ENCODE measurements around the gene STX8.

Gene STX8

DNA sequence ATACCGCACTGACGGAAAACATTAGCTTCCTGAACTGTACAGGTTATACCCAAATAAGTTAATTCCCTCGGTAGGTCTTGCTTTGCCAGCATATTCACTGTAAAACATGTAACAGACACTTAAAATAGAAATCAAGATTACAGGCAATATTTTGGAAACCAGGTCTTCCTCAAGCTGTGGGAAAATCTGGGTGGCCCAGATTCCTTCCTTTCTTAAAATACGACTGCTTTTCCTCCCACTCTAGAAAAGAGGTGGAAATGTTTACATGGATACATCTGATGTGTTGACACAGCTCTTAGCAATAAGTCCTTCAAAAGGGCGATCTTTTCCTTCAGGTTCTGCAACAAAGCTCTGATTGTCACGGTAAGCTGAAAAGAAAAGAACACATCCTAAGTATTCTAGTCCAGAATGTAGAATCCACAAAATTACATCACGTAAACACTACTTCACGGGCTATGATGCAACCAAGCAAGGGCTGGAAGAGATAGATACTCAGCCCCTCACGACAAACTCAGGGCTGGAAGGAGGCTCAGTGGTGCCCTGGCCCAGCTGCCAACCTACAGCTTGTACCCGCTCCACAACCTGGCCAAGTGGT lies 18.4 kb downstream of the STX8 start:
- no peak for DNase-seq (ENCODE audit: low read depth in 4 of 4, low spot score in 1 of 4)

DNA sequence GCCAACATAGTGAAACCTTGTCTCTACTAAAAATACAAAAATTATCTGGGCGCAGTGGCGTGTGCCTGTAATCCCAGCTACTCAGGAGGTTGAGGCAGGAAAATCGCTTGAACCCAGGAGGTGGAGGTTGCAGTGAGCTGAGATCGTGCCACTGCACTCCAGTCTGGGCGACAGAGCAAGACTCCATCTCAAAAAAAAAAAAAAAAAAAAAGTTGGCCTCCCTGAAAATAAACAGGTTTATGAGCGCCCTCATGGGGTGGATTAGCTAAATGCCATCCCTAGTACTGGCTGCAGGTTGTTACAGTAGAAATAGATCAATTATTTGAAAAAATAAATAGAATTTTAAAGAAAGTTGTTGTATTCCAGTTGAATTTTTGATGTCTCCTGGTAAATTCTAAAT lies 20.9 kb downstream of the STX8 start:
- DNase-seq (ENCODE audit: low read depth in 4 of 4, low spot score in 1 of 4), result peak in 1 of 4 experiments; percentile 28

DNA sequence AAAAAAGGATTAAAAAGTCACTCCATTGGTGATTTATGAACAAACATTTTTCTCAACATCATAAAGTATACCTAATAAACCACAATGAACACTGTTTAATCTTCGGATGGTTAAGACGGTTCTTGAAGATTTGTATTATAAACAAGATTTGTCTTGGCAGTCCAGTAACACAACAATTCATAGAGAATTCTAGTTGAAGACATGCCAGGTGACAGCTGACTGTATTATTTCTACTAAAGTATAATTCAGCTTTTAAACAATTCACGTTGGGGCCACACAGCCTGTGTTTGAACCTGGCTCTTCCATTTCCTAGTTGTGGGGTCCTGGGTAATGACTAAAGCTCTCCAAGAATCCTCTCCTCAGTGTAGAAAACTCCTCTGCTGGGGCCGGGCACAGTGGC lies 22.0 kb downstream of the STX8 start:
- no peak for DNase-seq (ENCODE audit: low read depth in 4 of 4, low spot score in 1 of 4)

GRCh38 chr17:9553181-9553580 lies 22.4 kb downstream of the STX8 start:
- DNase-seq (ENCODE audit: low read depth in 4 of 4, low spot score in 1 of 4), result no peak

DNA sequence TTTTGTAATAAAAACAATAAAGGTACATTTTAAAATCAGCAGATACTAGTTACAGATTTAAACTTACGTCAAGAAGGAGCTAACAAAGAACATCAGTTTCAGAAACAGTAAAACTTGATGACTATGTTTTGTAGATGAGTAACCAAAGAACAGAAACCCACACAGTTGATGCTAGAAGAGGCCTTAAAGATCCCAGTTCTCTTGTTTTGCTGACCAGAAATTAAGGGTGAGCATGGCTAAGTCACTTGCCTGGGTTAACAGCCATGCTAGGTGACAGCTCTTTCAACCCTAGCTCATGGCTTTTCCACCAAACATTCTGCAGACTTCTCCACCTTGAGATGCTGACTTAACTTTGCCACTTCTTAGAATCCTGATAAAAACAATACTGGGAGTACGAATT lies 26.4 kb downstream of the STX8 start:
- DNase-seq (ENCODE audit: low read depth in 4 of 4, low spot score in 1 of 4), result no peak

DNA sequence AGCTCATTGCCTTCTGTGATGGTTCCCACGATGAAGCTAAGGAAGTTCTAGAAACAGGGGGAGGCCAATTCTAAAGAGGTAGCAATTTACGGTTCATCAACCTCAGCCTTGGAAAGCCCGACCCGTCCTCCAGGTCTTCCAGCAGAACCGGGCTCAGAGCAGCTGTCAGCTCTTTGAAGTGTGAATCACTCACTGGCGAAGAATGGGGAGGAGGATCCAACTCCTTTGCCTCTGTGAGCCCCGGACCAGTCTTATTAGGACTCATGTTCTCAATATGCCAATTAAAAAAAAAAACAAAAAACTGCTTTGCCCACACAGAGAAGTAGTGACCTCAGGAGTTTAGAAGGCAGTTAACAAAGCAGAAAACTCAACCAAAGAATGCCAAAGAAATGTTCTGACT lies 31.4 kb downstream of the STX8 start:
- no peak for DNase-seq (ENCODE audit: low read depth in 4 of 4, low spot score in 1 of 4)

- DNase-seq (ENCODE audit: low read depth in 4 of 4, low spot score in 1 of 4), result no peak
Measured at GRCh38 chr17:9541718-9542117, 33.9 kb downstream of the STX8 start.

DNA sequence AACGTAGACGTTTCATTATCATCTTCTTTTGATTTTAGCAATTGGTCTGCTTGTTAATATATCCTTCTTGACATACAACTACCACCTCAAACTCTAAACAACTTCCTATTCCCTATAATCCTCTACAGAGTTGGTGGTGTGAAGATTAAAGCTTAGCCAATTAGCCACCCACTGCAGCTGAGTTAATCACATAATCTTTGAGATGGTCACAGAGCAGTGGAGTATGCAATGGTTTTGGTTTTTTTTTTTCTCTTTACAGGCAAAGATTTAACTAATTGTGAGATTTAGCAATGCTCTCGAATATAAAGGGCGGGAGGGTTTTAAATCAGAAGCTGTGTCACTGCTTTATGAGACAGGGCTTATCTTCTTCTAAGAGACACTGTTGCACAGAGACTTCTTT lies 37.0 kb downstream of the STX8 start:
- DNase-seq (ENCODE audit: low read depth in 4 of 4, low spot score in 1 of 4), result no peak

- DNase-seq (ENCODE audit: low read depth in 4 of 4, low spot score in 1 of 4), result no peak
Measured at GRCh38 chr17:9537177-9537776, 38.3 kb downstream of the STX8 start.

DNA sequence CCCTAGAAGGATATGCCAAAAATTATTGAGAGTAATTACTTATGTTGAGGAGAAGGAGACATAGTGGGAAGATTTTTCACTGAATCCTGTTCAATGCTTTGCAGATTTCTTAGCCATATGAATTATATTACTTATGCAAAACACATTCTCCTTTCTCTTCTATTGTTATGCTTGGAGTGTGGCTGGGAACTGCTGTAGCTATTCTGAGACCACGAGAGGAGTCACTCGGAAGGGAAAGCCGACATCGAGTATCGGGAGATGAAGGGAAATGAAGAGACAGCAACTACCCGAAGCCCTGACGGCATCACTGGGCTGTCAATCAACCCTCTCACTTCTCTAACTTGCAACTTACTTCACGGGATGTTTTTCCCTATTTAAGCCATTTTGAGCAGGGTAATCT lies 39.6 kb downstream of the STX8 start:
- no peak for DNase-seq (ENCODE audit: low read depth in 4 of 4, low spot score in 1 of 4)

- DNase-seq (ENCODE audit: low read depth in 4 of 4, low spot score in 1 of 4), result no peak
Measured at GRCh38 chr17:9533441-9533840, 42.2 kb downstream of the STX8 start.

GRCh38 chr17:9532715-9533114 lies 42.9 kb downstream of the STX8 start:
- no peak for DNase-seq (ENCODE audit: low read depth in 4 of 4, low spot score in 1 of 4)

DNA sequence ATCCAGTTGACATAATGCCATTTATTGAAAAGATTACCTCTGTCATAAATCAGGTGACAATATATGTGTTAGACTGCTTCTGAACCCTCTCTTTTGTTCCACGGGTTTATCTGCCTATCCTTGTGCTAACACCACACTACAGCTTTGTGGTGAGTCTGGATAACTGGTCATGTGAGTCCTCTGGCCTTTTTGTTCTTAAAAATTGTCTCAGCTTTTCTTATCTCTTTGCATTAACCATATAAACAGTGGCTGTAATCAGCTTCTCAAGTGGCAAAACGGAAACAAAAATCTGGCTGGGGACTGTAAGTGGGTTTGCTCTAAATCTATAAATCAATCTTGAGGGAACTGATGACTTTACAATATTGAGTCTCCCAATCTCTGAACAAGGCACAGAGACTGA lies 44.6 kb downstream of the STX8 start:
- DNase-seq (ENCODE audit: low read depth in 4 of 4, low spot score in 1 of 4), result no peak

DNA sequence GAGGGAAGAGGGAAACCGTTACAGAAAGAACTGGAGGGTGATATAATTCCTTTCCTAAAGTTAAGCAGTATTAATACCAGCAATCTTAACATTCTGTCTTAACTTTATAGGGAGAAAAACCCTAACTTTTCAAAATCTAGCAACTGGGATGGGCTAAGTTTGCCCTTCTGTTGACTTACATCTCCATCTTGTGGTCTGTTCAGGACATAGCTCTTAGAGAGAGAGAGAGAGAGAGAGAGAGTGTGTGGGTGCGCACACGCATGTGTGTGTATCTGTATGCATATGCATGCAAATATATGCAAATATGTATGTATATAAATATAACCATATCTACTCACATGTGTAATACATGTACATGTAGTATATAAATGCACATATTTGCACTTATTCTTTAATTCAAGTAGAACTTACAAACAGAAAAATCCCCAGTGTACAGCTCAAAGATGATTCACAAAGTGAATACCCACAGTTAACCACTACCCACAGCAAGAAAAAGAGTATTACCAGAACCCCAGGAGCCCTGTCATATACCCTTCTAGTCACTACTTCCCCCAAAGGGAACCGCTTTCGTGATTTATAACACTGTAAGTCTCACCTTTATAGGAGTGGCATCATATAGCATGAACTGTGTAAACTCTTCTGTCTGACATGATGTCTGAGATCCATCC lies 46.5 kb downstream of the STX8 start:
- no peak for DNase-seq (ENCODE audit: low read depth in 4 of 4, low spot score in 1 of 4)

DNA sequence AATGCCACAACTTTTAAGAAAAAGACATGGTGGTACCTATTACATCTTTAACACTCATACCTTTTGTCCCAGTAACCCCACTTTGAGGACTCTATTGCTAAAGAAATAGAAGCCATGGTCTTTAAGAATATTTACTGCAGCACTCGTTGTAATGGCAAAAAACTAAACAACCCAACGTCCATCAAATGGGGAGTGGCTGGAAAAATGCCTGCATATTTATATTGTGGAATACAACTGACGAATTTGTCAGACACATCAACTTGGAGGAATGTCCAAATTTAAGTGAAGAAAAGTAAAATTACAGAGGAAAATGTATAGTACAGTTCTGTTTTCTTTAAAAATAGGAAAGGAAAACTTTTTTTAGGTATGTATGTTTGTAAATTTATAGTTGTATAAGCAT lies 47.8 kb downstream of the STX8 start:
- no peak for DNase-seq (ENCODE audit: low read depth in 4 of 4, low spot score in 1 of 4)

- DNase-seq (ENCODE audit: low read depth in 4 of 4, low spot score in 1 of 4), result no peak
Measured at GRCh38 chr17:9522074-9522473, 53.5 kb downstream of the STX8 start.

GRCh38 chr17:9521062-9521461 lies 54.6 kb downstream of the STX8 start:
- DNase-seq (ENCODE audit: low read depth in 4 of 4, low spot score in 1 of 4), result no peak

DNA sequence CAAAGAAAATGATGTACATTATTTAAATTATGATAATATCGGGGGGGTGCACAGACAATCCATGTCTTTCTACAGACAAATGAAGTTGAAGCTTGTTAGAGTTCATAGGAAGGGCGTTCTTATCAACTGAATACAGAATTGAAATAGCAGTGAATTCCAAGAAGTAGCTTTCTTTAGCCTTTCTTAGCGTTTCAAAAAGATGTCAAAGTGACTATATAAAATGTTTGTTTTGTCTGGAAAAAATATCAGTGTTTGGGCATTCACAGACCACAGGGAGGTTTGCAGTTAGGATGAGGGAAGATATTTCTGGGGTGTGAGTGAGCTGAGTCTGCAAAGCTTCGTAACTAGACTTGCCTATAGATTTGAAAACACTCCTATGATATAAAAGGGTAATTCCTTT lies 55.0 kb downstream of the STX8 start:
- no peak for DNase-seq (ENCODE audit: low read depth in 4 of 4, low spot score in 1 of 4)

DNA sequence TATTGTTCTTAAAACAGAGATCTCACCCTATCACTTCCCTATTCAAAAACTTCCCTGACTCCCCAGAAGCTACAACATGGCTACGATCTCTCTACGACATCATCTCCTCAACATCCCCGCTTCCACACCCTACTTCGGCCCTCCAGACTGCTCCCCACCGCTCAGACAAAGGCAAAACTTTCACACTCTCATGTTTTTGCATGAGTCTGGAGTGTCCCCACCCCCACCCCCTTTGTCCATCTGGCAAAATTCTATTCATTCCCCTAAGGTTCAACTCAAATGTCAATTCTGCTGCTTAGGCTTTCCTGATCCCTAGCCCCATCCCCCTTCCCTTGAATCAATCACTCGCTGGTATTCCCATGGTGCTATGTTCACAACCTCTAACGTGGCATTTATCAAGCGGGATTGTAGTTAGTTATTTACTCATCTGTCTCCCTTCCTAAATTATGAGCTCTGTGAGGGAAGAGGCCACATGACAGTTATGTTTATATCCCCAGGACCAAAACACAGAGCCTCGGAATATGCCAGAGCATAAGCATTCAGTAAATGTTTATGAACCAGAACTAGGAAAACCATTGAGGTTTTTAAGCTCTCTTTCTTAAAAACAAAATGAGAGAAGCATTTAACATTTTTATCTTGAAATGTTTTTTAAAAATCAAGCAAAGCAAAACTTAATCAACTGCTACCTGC lies 55.9 kb downstream of the STX8 start:
- DNase-seq (ENCODE audit: low read depth in 4 of 4, low spot score in 1 of 4), result no peak

DNA sequence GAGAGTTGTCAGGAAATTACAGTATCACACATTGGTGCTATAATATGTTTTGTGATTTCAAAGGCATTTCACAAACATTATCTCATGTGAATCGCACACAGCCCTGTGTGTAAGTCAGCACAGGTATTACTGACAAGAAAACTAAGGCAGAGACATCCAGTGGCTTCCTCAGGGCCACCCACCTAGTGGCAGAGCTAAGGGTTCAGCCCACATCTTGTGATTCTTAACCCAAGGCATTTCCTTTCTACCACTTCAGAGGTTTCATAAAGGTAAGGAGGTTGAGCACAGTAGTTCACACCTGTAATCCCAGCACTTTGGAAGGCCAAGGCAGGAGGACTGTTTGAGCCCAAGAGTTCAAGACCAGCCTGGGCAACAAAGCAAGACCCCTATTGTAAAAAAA lies 58.2 kb downstream of the STX8 start:
- no peak for DNase-seq (ENCODE audit: low read depth in 4 of 4, low spot score in 1 of 4)

- no peak for DNase-seq (ENCODE audit: low read depth in 4 of 4, low spot score in 1 of 4)
Measured at GRCh38 chr17:9513266-9513665, 62.4 kb downstream of the STX8 start.
